GM18907 (cell line): ENCODE data around the gene CASZ1.

ENCODE experiments used
- ATAC-seq: cut with Tn5 transposase; IDR thresholded peaks from one replicate; pipeline ENCODE4 v1.9.1; 2021; ENCODE audit warnings: mild to moderate bottlenecking, moderate library complexity; ENCODE audit not compliant: unreplicated experiment

The CASZ1 gene

GRCh38 chr1:10643607-10644306 is 152.7 kb downstream of the CASZ1 start:
- ATAC-seq = no peak

- no peak for ATAC-seq
Measured at GRCh38 chr1:10642403-10643080, 153.9 kb downstream of the CASZ1 start.

- no peak for ATAC-seq
Measured at GRCh38 chr1:10641976-10642375, 154.5 kb downstream of the CASZ1 start.

DNA sequence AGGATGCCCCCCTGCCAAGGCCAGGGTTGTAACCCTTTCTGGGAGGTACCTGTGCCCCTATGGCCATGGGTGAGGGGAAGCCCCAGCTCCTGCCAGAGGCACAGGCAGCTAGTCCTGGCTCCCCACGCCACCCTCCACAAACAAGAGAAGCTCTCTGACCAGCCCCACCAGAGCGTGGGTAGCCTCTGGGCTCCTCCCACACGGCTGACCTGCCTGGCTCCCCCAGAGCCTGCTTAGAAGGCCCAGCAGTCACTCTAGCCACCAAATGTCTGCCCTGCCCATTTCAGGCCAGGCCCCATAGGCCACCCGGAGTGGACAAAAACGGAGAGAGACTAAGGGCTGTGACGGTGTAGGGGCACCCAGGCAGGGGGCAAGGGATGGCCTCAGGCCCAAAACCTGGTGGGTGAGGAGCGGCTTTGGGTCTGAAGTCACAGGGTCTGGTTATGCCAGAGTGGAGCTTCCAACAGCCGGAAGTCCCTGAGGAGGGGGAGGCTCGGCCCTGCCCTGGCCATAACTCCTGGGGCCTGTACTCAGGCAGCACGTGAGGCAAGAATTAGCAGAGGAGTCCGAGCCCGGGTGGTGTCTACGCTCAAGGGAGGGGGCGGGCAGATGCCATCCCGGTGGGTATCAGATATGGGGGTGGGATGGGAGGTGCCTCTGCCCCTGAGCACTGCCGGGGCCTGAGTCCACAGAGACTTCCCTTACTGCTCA is 155.4 kb downstream of the CASZ1 start:
- ATAC-seq = no peak

- no peak for ATAC-seq
Measured at GRCh38 chr1:10639775-10640578, 156.5 kb downstream of the CASZ1 start.

GRCh38 chr1:10639011-10639774 is 157.3 kb downstream of the CASZ1 start:
- no peak for ATAC-seq

- no peak for ATAC-seq
Measured at GRCh38 chr1:10638559-10639005, 157.9 kb downstream of the CASZ1 start.

DNA sequence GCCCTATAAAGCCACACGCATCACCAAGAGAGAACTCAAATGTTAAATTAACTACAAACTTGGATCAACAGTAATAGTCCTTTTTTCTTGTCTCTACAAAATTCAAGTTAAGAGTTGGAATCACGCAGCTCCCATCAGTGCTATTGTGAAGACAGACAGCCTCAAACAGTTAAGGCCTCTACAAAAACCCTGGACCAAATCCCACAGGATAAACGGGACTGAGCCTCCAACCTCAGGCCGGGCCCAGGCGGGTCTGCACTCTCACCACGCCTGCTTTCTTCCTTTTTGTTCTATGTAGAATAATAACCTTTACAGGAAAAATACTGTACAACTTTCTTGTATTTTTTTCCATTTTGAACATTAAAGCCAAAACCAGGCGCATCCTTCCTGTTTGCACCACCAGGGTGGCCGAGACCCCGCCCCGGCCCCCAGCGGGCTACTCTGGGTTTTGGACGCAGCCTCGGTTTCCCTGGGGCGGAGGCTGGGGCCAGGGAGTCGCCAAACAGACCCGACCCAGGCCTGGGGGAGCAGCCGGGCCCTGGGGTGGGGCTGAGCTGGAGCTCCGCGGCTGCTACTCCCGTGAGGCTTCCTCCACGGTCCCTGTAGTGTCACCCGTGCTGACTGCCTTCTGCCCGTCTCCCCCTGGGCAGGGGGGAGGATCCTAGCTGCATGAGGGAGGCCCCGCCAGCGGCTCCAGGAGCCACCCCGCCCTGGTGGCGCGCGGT is 158.4 kb downstream of the CASZ1 start:
- ATAC-seq = no peak

DNA sequence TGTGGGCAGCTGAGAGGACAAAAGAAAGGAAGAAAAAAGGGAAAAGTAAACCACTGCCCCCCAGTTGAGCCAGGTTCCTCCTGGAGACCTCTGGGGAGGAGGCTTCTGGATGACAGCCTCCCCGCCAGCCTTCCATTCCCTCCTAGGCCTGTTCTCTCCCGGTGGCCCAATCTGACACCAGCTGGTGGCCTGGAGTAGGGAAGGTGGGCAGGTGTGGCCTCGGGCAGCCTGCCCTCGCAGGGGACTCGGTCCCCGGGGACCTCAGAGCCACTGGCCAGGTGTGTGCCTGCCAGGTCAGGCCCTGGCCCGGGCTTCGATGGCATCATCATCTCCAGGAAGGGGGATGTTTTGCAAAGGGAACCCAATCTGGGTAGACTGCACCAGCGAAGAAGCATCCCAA is 159.0 kb downstream of the CASZ1 start:
- no peak for ATAC-seq

- ATAC-seq = no peak
Measured at GRCh38 chr1:10635992-10636391, 160.5 kb downstream of the CASZ1 start.

- no peak for ATAC-seq
Measured at GRCh38 chr1:10635085-10635896, 161.2 kb downstream of the CASZ1 start.

GRCh38 chr1:10634428-10635084 is 161.9 kb downstream of the CASZ1 start:
- no peak for ATAC-seq

GRCh38 chr1:10634075-10634427 is 162.4 kb downstream of the CASZ1 start:
- ATAC-seq = no peak

DNA sequence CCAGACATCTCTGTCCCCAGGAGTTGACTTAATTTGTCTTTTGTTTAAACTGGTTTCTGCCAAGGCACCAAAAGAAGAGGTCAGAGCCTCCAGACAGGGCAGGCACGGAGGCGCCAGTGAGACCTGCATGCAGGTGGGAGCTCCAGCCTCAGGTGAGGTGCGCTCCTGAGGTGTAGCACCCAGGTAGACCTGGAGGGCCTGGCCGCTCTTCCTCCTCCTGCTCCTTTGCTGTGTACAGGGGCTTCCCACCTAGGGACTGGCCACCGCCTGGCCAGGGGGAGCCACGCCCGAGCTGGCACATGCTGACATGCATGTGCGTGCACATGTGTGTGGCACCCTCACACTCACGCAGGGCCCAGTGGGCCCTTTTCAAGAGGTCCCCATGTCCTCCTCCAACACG is 163.0 kb downstream of the CASZ1 start:
- ATAC-seq = no peak

GRCh38 chr1:10632691-10633090 is 163.8 kb downstream of the CASZ1 start:
- ATAC-seq = no peak

GRCh38 chr1:10631811-10632593 is 164.4 kb downstream of the CASZ1 start:
- no peak for ATAC-seq

DNA sequence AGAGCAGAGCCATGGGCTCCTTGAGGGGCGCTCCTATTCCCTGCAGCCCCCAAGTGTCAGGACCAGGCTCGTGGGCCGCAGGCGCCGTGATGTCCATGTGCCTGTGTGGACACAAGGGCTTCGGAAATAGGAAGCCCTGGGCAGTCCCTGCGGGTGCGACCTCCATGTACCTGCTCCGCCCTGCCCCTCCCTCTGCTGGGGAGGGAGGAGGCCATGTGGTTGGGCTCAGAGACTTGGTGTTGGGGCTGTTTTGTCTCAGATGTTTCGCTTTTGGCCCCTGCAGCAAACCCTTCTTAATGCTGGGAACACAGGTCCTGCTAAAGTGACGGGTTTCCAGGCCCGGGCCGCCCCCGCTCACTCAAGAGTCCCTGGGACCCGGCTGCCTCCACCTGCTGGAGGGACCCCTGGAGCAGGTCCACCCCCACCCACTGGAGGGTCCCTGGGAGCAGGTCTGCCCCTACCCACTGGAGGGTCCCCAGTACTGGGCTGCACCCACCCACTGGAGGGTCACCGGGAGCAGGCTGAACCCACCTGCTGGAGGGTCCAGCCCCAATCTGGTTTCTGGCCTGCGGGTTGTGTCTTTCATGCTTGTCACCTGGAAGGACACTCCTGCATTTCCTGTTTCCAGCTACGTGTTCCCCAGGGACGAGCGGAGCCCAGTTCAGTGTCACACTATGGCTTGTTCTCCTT is 165.2 kb downstream of the CASZ1 start:
- no peak for ATAC-seq
